ENCODE results near the gene UBA6. TPM values are rescaled to one million over a fixed set of nuclear protein-coding genes. Genes with fewer than 3 reads are reported as not detected.

The UBA6 gene
- total RNA-seq, 4 donors from 2014 or later: 15.6 to 198 (median 67.3) TPM

GRCh38 chr4:67624939-67625338 lies 76.0 kb downstream of the UBA6 start:
- no peaks in the 10 kb centered on the region for H3K36me3 ChIP-seq
- intact Hi-C loops (cut with DNase I; ENCODE audit: low total_unique reads): no loop called here
- no peak for DNase-seq
- H3K27ac ChIP-seq: no peak overlapping the region
- no peaks in the 10 kb centered on the region for H3K4me1 ChIP-seq
- H3K27me3 ChIP-seq: no peaks in the 10 kb centered on the region
- no peak for TF ChIP-seq POLR2A (IDR thresholded peaks at IDR 0.05)
- TF ChIP-seq CTCF (IDR thresholded peaks at IDR 0.05): no peak
- H3K4me3 ChIP-seq: no peak overlapping the region
- H3K9me3 ChIP-seq: no peaks in the 10 kb centered on the region

GRCh38 chr4:67616478-67616877 lies 84.5 kb downstream of the UBA6 start:
- TF ChIP-seq CTCF (IDR thresholded peaks at IDR 0.05): no peak
- TF ChIP-seq POLR2A (IDR thresholded peaks at IDR 0.05): no peak
- H3K27me3 ChIP-seq: no peaks in the 10 kb centered on the region
- H3K9me3 ChIP-seq: no peaks in the 10 kb centered on the region
- H3K4me1 ChIP-seq: no peaks in the 10 kb centered on the region
- no peaks in the 10 kb centered on the region for H3K36me3 ChIP-seq
- H3K4me3 ChIP-seq: no peak overlapping the region
- no peak overlapping the region for H3K27ac ChIP-seq
- intact Hi-C loops (cut with DNase I; ENCODE audit: low total_unique reads): no loop called here
- no peak for DNase-seq

GRCh38 chr4:67615119-67615518 lies 85.8 kb downstream of the UBA6 start:
- Histone ChIP-seq H3K4me3 (no peak overlapping the region), H3K4me1 (no peaks in the 10 kb centered on the region), H3K27me3 (no peaks in the 10 kb centered on the region), H3K27ac (no peak overlapping the region), H3K36me3 (no peaks in the 10 kb centered on the region), H3K9me3 (no peaks in the 10 kb centered on the region)
- intact Hi-C loops (cut with DNase I; ENCODE audit: low total_unique reads): no loop called here
- DNase-seq: no peak
- TF ChIP-seq CTCF (IDR thresholded peaks at IDR 0.05) (no peak), POLR2A (IDR thresholded peaks at IDR 0.05) (no peak)

- no peak for DNase-seq
- H3K27me3 ChIP-seq: no peaks in the 10 kb centered on the region
- no peak overlapping the region for H3K4me3 ChIP-seq
- no peaks in the 10 kb centered on the region for H3K36me3 ChIP-seq
- H3K4me1 ChIP-seq: no peaks in the 10 kb centered on the region
- H3K9me3 ChIP-seq: no peaks in the 10 kb centered on the region
- TF ChIP-seq POLR2A (IDR thresholded peaks at IDR 0.05) (no peak), CTCF (IDR thresholded peaks at IDR 0.05) (no peak)
- intact Hi-C loops (cut with DNase I; ENCODE audit: low total_unique reads): no loop called here
- no peak overlapping the region for H3K27ac ChIP-seq
Measured at GRCh38 chr4:67614186-67614585, 86.8 kb downstream of the UBA6 start.

- H3K36me3 ChIP-seq: no peaks in the 10 kb centered on the region
- no peaks in the 10 kb centered on the region for H3K4me1 ChIP-seq
- TF ChIP-seq POLR2A (IDR thresholded peaks at IDR 0.05) (no peak), CTCF (IDR thresholded peaks at IDR 0.05) (no peak)
- H3K27me3 ChIP-seq: no peaks in the 10 kb centered on the region
- no peaks in the 10 kb centered on the region for H3K9me3 ChIP-seq
- intact Hi-C loops (cut with DNase I; ENCODE audit: low total_unique reads): no loop called here
- no peak overlapping the region for H3K27ac ChIP-seq
- H3K4me3 ChIP-seq: no peak overlapping the region
- DNase-seq: no peak
Measured at GRCh38 chr4:67608027-67608426, 92.9 kb downstream of the UBA6 start.

Measured in uterus (tissue), 4 donors.